ENCODE measurements around the gene DDX59. TPM values are rescaled to one million over a fixed set of nuclear protein-coding genes. Genes with fewer than 3 reads are reported as not detected.

The DDX59 gene
- total RNA-seq, 2 experiments from 2014 or later, result 24.1 to 27.8 TPM

DNA sequence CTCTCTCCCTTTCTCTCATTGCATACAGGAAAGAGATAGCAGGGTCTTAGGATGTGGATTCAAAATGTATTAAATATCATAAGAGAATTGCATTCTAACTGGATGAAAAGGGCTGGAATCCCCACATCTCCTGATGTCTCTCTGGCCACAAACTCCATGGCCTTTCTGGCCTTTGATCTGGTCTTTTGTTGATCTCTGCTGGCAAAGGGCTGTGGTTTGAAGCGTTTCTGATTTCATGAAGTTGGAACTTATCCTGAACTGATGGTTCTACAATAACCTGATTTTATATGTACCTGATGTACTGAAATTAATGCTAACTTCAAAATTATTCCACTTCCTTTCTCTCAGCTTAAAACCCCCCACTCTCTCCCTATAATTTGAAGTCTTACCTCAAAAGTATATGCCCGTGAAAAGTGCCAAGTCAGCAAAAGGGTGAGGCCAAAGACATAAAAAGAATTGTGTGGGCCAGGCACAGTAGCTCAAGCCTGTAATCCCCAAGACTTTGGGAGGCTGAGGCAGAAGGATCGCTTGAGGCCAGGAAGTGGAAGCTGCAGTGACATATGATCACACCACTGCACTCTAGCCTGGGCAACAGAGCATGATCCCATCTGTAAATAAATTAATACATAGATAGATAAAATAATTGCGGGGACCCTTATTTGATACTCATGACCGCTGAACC is 42.7 kb downstream of the DDX59 start:
- H3K36me3 Mint-ChIP-seq (ENCODE audit: low read depth), result no peaks in the 10 kb centered on the region
- no peak overlapping the region for H3K4me3 Mint-ChIP-seq
- H3K4me1 Mint-ChIP-seq (ENCODE audit: low read depth), result peaks cover 42% of the 10 kb centered on the region
- CTCF ChIA-PET, result interaction anchor here (1.4 kb wide), 2 partner anchors 43 to 61 kb away, joined by 3 to 5 read pairs; partner anchors contain the start of gene DDX59
- peaks cover 3% of the 10 kb centered on the region for H3K27me3 Mint-ChIP-seq (ENCODE audit: low read depth)
- no peaks in the 10 kb centered on the region for H3K9me3 Mint-ChIP-seq (ENCODE audit: insufficient read depth)
- H3K27ac Mint-ChIP-seq, result no peak overlapping the region
- POLR2A ChIA-PET, result interaction anchor here (0.7 to 2.3 kb wide), 2 partner anchors 43 to 117 kb away, joined by 4 to 22 read pairs; partner anchors contain the start of gene DDX59
- ATAC-seq (no peak), DNase-seq (no peak)

GRCh38 chr1:200625381-200625824 is 44.3 kb downstream of the DDX59 start:
- peak; percentile 4 for ATAC-seq
- H3K36me3 Mint-ChIP-seq (ENCODE audit: low read depth), result no peaks in the 10 kb centered on the region
- H3K4me3 Mint-ChIP-seq, result no peak overlapping the region
- peaks cover 51% of the 10 kb centered on the region for H3K4me1 Mint-ChIP-seq (ENCODE audit: low read depth)
- H3K9me3 Mint-ChIP-seq (ENCODE audit: insufficient read depth), result no peaks in the 10 kb centered on the region
- H3K27me3 Mint-ChIP-seq (ENCODE audit: low read depth), result peaks cover 3% of the 10 kb centered on the region
- peak overlapping the region; percentile 27 for H3K27ac Mint-ChIP-seq
- ChIA-PET CTCF (interaction anchor here (0.7 to 5.2 kb wide), 7 partner anchors 9 to 494 kb away, joined by 3 to 99 read pairs (median 4); partner anchors contain the start of gene DDX59), POLR2A (interaction anchor here (0.6 to 1.4 kb wide), 2 partner anchors 44 to 50 kb away, joined by 3 to 4 read pairs; partner anchors contain the start of gene DDX59)
- no peak for DNase-seq

DNA sequence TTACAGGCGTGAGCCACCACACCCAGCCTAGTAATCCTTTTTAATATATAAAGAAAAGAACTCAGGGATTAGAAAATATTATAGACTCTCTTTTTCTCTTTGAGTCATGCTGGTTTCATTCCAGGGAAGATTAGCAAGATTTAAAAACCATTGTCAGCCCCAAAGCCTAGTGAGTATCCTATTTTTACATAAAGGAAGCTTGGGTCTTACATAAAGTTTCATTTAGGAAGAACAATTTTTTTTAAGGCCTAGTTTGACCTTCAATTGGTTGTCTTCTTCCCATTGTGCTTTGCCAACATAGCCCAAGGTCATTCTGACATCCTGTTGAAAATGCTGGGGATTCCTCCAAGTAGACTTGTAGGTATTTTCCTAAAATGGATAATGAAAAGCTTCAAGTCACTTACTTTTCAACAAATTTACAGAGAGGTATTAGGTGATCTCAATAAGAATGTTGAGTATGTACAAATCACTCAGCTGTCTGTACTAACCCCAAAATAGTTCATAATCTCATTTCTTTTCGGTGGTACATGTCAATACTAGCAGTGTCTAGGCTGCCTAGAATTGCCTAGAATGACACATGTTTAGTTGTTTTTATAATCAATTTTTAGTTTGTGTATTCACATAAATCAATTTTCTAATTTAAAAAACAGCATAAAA is 44.9 kb downstream of the DDX59 start:
- Mint-ChIP-seq H3K9me3 (ENCODE audit: insufficient read depth) (no peaks in the 10 kb centered on the region), H3K27ac (peak overlapping the region; percentile 27), H3K36me3 (ENCODE audit: low read depth) (peaks cover 3% of the 10 kb centered on the region), H3K4me3 (no peak overlapping the region), H3K27me3 (ENCODE audit: low read depth) (peaks cover 3% of the 10 kb centered on the region), H3K4me1 (ENCODE audit: low read depth) (peaks cover 54% of the 10 kb centered on the region)
- POLR2A ChIA-PET, result interaction anchor here (0.6 to 1.4 kb wide), 2 partner anchors 45 to 51 kb away, joined by 3 to 4 read pairs; partner anchors contain the start of gene DDX59
- DNase-seq (no peak), ATAC-seq (no peak)
- CTCF ChIA-PET, result interaction anchor here (0.7 to 5.2 kb wide), 8 partner anchors 10 to 495 kb away, joined by 3 to 99 read pairs (median 4); partner anchors contain the start of gene DDX59

DNA sequence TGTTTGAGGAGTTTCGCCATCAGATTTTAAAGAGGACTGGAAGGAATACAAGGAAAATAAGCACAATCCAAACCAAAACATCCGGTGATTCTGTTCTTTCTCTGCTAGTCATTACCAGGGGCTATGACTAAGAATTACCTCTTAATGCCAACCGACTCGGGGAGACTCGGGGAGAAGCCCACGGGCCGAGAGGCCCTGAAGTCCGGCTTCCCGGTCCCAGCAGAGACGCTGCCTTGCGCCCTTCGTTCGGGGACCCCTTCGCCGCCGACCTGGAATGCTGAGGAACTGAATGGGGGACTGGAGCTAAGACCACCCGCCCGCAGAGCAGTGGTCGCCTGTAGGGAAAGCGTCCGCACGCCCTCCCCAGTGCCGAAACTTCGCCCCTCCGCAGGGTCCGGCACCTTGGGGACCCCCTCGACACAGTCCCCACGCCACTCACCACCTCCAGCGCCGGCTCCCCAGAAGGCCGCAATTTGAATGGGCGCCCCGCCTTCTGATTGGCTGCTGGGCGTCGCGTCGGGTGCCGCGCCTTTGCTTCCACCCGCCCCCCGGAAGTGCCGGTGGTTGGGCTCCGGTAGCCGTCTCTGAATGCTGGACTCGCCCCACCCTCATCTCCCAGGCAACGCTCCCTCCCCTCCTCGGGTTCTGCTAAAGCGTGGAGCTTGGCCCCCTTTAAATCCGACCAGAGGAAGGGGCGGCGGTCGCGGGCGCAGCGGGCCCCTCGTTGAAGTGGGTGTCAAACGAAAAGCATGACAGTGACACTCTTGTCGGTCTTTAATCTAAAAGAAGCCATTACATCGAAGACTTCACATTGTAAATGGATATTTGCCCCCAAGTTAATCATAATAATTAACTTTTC is 49.2 kb downstream of the DDX59 start, which contains the start of gene KIF14:
TSS of gene KIF14 (minus strand) at position 479 of the 859 bp plus-strand sequence. CDS start 2,028 bp downstream, outside the sequence.
- peak; percentile 98 for ATAC-seq
- H3K4me1 Mint-ChIP-seq (ENCODE audit: low read depth), result peaks cover 57% of the 10 kb centered on the region
- CTCF ChIA-PET, result interaction anchor here (0.9 to 5.2 kb wide), 4 partner anchors 12 to 182 kb away, joined by 3 to 99 read pairs (median 27); partner anchors contain the start of gene DDX59
- POLR2A ChIA-PET, result interaction anchor here (0.7 to 1.3 kb wide), 3 partner anchors 49 to 500 kb away, joined by 3 to 10 read pairs (median 8); partner anchors contain the start of gene DDX59
- no peaks in the 10 kb centered on the region for H3K27me3 Mint-ChIP-seq (ENCODE audit: low read depth)
- H3K9me3 Mint-ChIP-seq (ENCODE audit: insufficient read depth), result no peaks in the 10 kb centered on the region
- peaks cover 36% of the 10 kb centered on the region for H3K36me3 Mint-ChIP-seq (ENCODE audit: low read depth)
- H3K27ac Mint-ChIP-seq, result peak within 1 kb of the TSS; percentile 92
- peak within 1 kb of the TSS; percentile 92 for H3K4me3 Mint-ChIP-seq
- peak; percentile 98 for DNase-seq

- peaks cover 51% of the 10 kb centered on the region for H3K4me1 Mint-ChIP-seq (ENCODE audit: low read depth)
- peaks cover 42% of the 10 kb centered on the region for H3K36me3 Mint-ChIP-seq (ENCODE audit: low read depth)
- no peaks in the 10 kb centered on the region for H3K27me3 Mint-ChIP-seq (ENCODE audit: low read depth)
- H3K9me3 Mint-ChIP-seq (ENCODE audit: insufficient read depth), result no peaks in the 10 kb centered on the region
- ATAC-seq, result no peak
- peak overlapping the region; percentile 92 for H3K4me3 Mint-ChIP-seq
- H3K27ac Mint-ChIP-seq, result peak overlapping the region; percentile 92
- ChIA-PET CTCF (interaction anchor here (0.9 to 1.0 kb wide), 2 partner anchors 11 to 61 kb away, joined by 3 read pairs; no protein-coding TSS in a partner anchor), POLR2A (interaction anchor here (1.3 kb wide), 1 partner anchor 50 kb away, joined by 10 read pairs; the partner anchor contains the start of gene DDX59)
- DNase-seq, result no peak
Measured at GRCh38 chr1:200619894-200620272, 49.8 kb downstream of the DDX59 start.

- ChIA-PET POLR2A (no interaction called here), CTCF (no interaction called here)
- Mint-ChIP-seq H3K27ac (no peak overlapping the region), H3K27me3 (ENCODE audit: low read depth) (no peaks in the 10 kb centered on the region), H3K4me1 (ENCODE audit: low read depth) (peaks cover 4% of the 10 kb centered on the region), H3K36me3 (ENCODE audit: low read depth) (peaks cover 56% of the 10 kb centered on the region), H3K4me3 (no peak overlapping the region), H3K9me3 (ENCODE audit: insufficient read depth) (no peaks in the 10 kb centered on the region)
- ATAC-seq (no peak), DNase-seq (no peak)
Measured at GRCh38 chr1:200610846-200611245, 58.9 kb downstream of the DDX59 start.

DNA sequence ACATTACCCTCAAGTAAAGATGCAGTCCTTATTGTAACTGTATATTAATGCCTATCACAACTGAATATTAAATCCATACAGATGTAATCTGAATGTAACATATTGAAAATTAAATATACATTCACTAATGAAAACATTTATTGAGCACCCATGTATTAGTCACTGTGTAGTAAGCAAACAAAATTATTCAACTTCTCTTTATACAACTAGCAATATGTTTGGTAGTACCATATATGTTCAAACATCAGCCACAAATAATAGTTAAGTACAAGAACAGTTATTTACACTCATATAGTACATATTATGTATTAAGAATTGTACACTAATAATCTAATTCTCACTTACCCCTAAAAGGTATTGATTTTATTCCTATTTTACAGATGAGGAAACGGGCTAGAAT is 67.1 kb downstream of the DDX59 start:
- POLR2A ChIA-PET, result no interaction called here
- H3K36me3 Mint-ChIP-seq (ENCODE audit: low read depth), result peaks cover 57% of the 10 kb centered on the region
- no peaks in the 10 kb centered on the region for H3K27me3 Mint-ChIP-seq (ENCODE audit: low read depth)
- DNase-seq (no peak), ATAC-seq (no peak)
- H3K4me1 Mint-ChIP-seq (ENCODE audit: low read depth), result no peaks in the 10 kb centered on the region
- no peak overlapping the region for H3K4me3 Mint-ChIP-seq
- H3K9me3 Mint-ChIP-seq (ENCODE audit: insufficient read depth), result no peaks in the 10 kb centered on the region
- no peak overlapping the region for H3K27ac Mint-ChIP-seq
- CTCF ChIA-PET, result interaction anchor here (0.6 kb wide), 1 partner anchor 235 kb away, joined by 3 read pairs; no protein-coding TSS in a partner anchor

Other genes starting within 250 kb of the DDX59 start
- 10 to 100 TPM; 34.1 to 35.8 TPM for gene KIF14, start 49.2 kb downstream of the DDX59 start, total RNA-seq
- gene CAMSAP2, start 69.0 kb upstream of the DDX59 start, total RNA-seq, result under 1 TPM in 1 of 2 experiments, not detected in 1; 0.13 TPM
- under 1 TPM; 0.39 to 0.82 TPM for gene GPR25, start 203.1 kb upstream of the DDX59 start, total RNA-seq
- under 1 TPM; 0.42 to 0.57 TPM for gene INAVA, start 225.0 kb upstream of the DDX59 start, total RNA-seq